Liver (tissue), 9 donors: Measurements from ENCODE around the gene FAM89B. TPM values are rescaled to one million over a fixed set of nuclear protein-coding genes. Genes with fewer than 3 reads are reported as not detected.

Source experiments
- DNase-seq: peaks from one replicate; pipeline ENCODE4 v3.0.0-alpha.2; 2017; ENCODE audit warnings: low spot score
- H3K27ac ChIP-seq, 2 donors: one replicate each; pipeline ENCODE4 v1.7.0; 2013; ENCODE audit warnings: inconsistent platforms in 2 of 2, low read length in 2 of 2, control low read depth in 1 of 2, low read depth in 1 of 2, mild to moderate bottlenecking in 1 of 2
- H3K27me3 ChIP-seq, 4 donors: one replicate each; pipeline versions ENCODE4 v1.6.1 to v1.7.0; 2013; ENCODE audit warnings: low read length in 3 of 4, inconsistent platforms in 1 of 4, mild to moderate bottlenecking in 1 of 4, moderate library complexity in 1 of 4; ENCODE audit not compliant: control insufficient read depth in 4 of 4, insufficient read depth in 4 of 4
- H3K36me3 ChIP-seq, 4 donors: one replicate each; pipeline versions ENCODE4 v1.6.1 to v1.7.0; 2013; ENCODE audit warnings: low read length in 3 of 4, mild to moderate bottlenecking in 3 of 4, low read depth in 1 of 4, moderate library complexity in 1 of 4; ENCODE audit not compliant: control insufficient read depth in 4 of 4, insufficient read depth in 3 of 4
- H3K4me1 ChIP-seq, 4 donors: one replicate each; pipeline versions ENCODE4 v1.6.1 to v1.7.0; 2013; ENCODE audit warnings: low read length in 3 of 4, mild to moderate bottlenecking in 3 of 4, moderate library complexity in 1 of 4; ENCODE audit not compliant: control insufficient read depth in 4 of 4, insufficient read depth in 4 of 4
- H3K4me3 ChIP-seq, 3 donors: one replicate each; pipeline versions ENCODE4 v1.6.1 to v1.7.0; 2013; ENCODE audit warnings: low read length in 3 of 3, control low read depth in 1 of 3, low read depth in 1 of 3, mild to moderate bottlenecking in 1 of 3
- H3K9ac ChIP-seq, 2 donors: one replicate each; pipeline ENCODE4 v1.7.0; 2013; ENCODE audit warnings: low read length in 2 of 2, mild to moderate bottlenecking in 2 of 2, moderate library complexity in 2 of 2, control low read depth in 1 of 2, low read depth in 1 of 2
- H3K9me3 ChIP-seq, 4 donors: one replicate each; pipeline versions ENCODE4 v1.6.1 to v1.7.0; 2013; ENCODE audit warnings: low read length in 3 of 4; ENCODE audit not compliant: control insufficient read depth in 4 of 4
- ATF3 ChIP-seq: IDR thresholded peaks from 2 replicates; pipeline ENCODE4 v1.6.1; 2016; ENCODE audit warnings: antibody characterized with exemption
- CTCF ChIP-seq: fragments of 150-350 bp; IDR thresholded peaks from 2 replicates; pipeline ENCODE4 v1.5.1; 2017; ENCODE audit warnings: improper control_type of control experiment, low read depth, low read length; ENCODE audit not compliant: missing input control
- FOXA1 ChIP-seq: IDR thresholded peaks from 2 replicates; pipeline ENCODE4 v1.6.1; 2016; ENCODE audit warnings: antibody characterized with exemption
- FOXA2 ChIP-seq: IDR thresholded peaks from 2 replicates; pipeline ENCODE4 v1.6.1; 2016; ENCODE audit warnings: antibody characterized with exemption
- GABPA ChIP-seq, 2 donors: IDR thresholded peaks in 1 of 2; conservative IDR thresholded peaks in 1 of 2; 2 replicates each; pipeline ENCODE4 v1.6.1; 2016; ENCODE audit warnings: antibody characterized with exemption in 2 of 2, mild to moderate bottlenecking in 1 of 2, moderate library complexity in 1 of 2
- HNF4A ChIP-seq, 2 donors: conservative IDR thresholded peaks; 2 replicates each; pipeline ENCODE4 v1.6.1; 2016; ENCODE audit warnings: antibody characterized with exemption in 2 of 2, mild to moderate bottlenecking in 2 of 2
- HNF4G ChIP-seq: IDR thresholded peaks from 2 replicates; pipeline ENCODE4 v1.6.1; 2016; ENCODE audit warnings: antibody characterized with exemption
- MAX ChIP-seq: IDR thresholded peaks from 2 replicates; pipeline ENCODE4 v1.6.1; 2016; ENCODE audit warnings: antibody characterized with exemption
- NR2F2 ChIP-seq: IDR thresholded peaks from 2 replicates; pipeline ENCODE4 v1.6.1; 2016; ENCODE audit warnings: antibody characterized with exemption
- REST ChIP-seq: IDR thresholded peaks from 2 replicates; pipeline ENCODE4 v1.6.1; 2016; ENCODE audit warnings: antibody characterized with exemption, mild to moderate bottlenecking
- SP1 ChIP-seq: IDR thresholded peaks from 2 replicates; pipeline ENCODE4 v1.6.1; 2018; ENCODE audit warnings: antibody characterized with exemption, mild to moderate bottlenecking
- TAF1 ChIP-seq: conservative IDR thresholded peaks from 2 replicates; pipeline ENCODE4 v1.6.1; 2016; ENCODE audit warnings: antibody characterized with exemption, mild to moderate bottlenecking
- YY1 ChIP-seq: IDR thresholded peaks from 2 replicates; pipeline ENCODE4 v1.6.1; 2016; ENCODE audit warnings: antibody characterized with exemption, mild to moderate bottlenecking
- WGBS: extraction: QIAGEN DNeasy Blood & Tissue Kit; methylation state at CpG from one replicate; pipeline ENCODE4 v1.1.7; 2013; 5-methylcytosine and 5-hydroxymethylcytosine counted together
- polyA plus RNA-seq, 2 donors: library from polyadenylated mRNA; stranded (reverse) in 1 of 2; unstranded in 1 of 2; fragments of 200-250 nt in 1 of 2; fragments of >200 nt in 1 of 2; fragmentation: Nextera tagmentation in 1 of 2; extraction: Ambion mirVana in 1 of 2; gene quantifications; one replicate each; pipeline versions ENCODE4 v1.2.1 to v1.2.3, GENCODE V29; 2013 to 2015
- total RNA-seq, 2 donors: library from RNA; depleted of rRNA; stranded (reverse); fragments of >200 nt; gene quantifications; one replicate each; pipeline ENCODE4 v1.2.3, GENCODE V29; 2014
- donor health status: healthy.
- donor health status: healthy.
- donor health status: healthy.
- donor health status: healthy.
- donor health status: healthy.

FAM89B gene
- total and polyA plus RNA-seq, 4 donors: 4.7 to 16.7 (median 9.5) TPM

- TF ChIP-seq CTCF: no peak
- no peak for TF ChIP-seq SP1
- TF ChIP-seq YY1: no peak
- TF ChIP-seq GABPA (IDR thresholded peaks at IDR 0.05 in 1 of 2, conservative IDR thresholded peaks at IDR 0.05 in 1 of 2): no peak
Observed at GRCh38 chr11:65579291-65579690, 7.0 kb downstream of the FAM89B start (continued).

GRCh38 chr11:65580031-65580692 lies 7.8 kb downstream of the FAM89B start:
- no peak for DNase-seq
- Histone ChIP-seq H3K27ac (no peak overlapping the region), H3K9me3 (no peaks in the 10 kb centered on the region), H3K4me3 (no peak overlapping the region), H3K36me3 (peaks cover 0 to 7% (median 1%) of the 10 kb centered on the region in 4 donors), H3K27me3 (no peaks in the 10 kb centered on the region), H3K9ac (no peak overlapping the region), H3K4me1 (peaks cover 5 to 21% (median 15%) of the 10 kb centered on the region in 4 donors)
- TF ChIP-seq FOXA2 (no peak), MAX (no peak), YY1 (no peak), HNF4G (no peak), HNF4A (conservative IDR thresholded peaks at IDR 0.05) (no peak), TAF1 (no peak), CTCF (no peak), FOXA1 (no peak), REST (no peak), ATF3 (no peak), NR2F2 (no peak)
- WGBS: 93% methylated on average over 19 of the region's 19 CpGs
